Measurements from ENCODE around the gene SHANK2. TPM values are rescaled to one million over a fixed set of nuclear protein-coding genes. Genes with fewer than 3 reads are reported as not detected.

The SHANK2 gene
- total RNA-seq, 1 experiment from 2014 or later, result 23.8 TPM

DNA sequence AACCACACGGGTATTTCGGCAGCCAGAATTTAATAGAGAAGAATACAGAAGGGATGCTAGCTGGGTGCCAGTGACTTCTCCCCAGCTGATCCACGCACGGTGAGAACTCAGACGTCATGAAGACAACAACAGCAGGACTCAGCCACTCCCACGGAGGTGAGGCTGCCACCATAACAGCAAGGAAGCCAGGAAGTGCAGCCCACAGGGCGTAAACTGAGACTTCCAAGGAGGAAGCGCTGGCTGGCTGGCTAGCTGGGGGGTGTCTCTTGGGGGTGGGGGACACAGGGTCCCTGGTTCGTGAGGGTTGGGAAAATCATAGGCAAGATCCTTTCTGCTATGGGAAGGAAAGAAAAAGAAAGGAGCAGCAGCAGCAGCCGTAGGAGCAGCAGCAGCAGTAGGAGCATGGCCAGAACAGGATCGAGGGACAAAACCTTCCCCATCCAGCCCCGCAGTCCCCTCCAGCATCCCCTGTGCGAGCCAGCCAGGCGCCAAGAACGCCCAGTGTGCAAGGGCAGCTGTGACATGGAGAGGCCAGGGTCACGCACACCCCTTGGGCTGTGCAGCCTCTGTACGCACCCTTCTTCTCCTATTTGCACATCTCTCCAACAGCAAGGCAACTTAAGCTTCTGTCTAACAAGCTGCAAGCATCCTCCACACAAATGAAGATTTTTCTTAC lies 49.6 kb upstream of the SHANK2 start:
- Histone ChIP-seq H3K56ac (ENCODE audit: insufficient read length, low read depth, low read length) (no peak overlapping the region), H2BK120ac (ENCODE audit: low read depth, low read length, poor library complexity, severe bottlenecking) (no peak overlapping the region), H2AFZ (ENCODE audit: low read length) (no peak overlapping the region), H2BK20ac (ENCODE audit: low read depth, low read length, poor library complexity, severe bottlenecking) (no peak overlapping the region), H3K9me3 (ENCODE audit: control insufficient read depth, low read depth, low read length) (no peaks in the 10 kb centered on the region), H3K9ac (ENCODE audit: extremely low read depth, insufficient read length, low read length) (no peak overlapping the region), H3K79me2 (ENCODE audit: insufficient read depth, low read length) (no peaks in the 10 kb centered on the region), H2BK5ac (ENCODE audit: insufficient read length, low read length) (no peak overlapping the region), H3K4me2 (ENCODE audit: insufficient read depth, insufficient read length, low read length) (no peak overlapping the region), H4K8ac (replicated peaks; ENCODE audit: insufficient read length, low read depth, low read length) (no peak overlapping the region), H3K79me1 (ENCODE audit: insufficient read depth, low read depth, low read length, poor library complexity, severe bottlenecking) (no peaks in the 10 kb centered on the region), H3K27me3 (ENCODE audit: insufficient read depth, low read length) (no peaks in the 10 kb centered on the region), H3K4ac (ENCODE audit: low read depth, low read length) (no peak overlapping the region), H3K27ac (ENCODE audit: insufficient read length, low read depth, low read length) (no peak overlapping the region), H2AK5ac (ENCODE audit: insufficient read length, low read length) (no peak overlapping the region), H4K20me1 (ENCODE audit: control insufficient read depth, insufficient read depth, insufficient read length) (no peaks in the 10 kb centered on the region), H3K18ac (ENCODE audit: insufficient read length, low read depth, low read length) (no peak overlapping the region), H2BK15ac (ENCODE audit: low read depth, low read length) (no peak overlapping the region), H3K23ac (ENCODE audit: insufficient read length, low read depth, low read length) (no peak overlapping the region), H4K5ac (ENCODE audit: insufficient read length, low read depth, low read length) (no peak overlapping the region), H2BK12ac (ENCODE audit: insufficient read length, low read depth, low read length) (no peak overlapping the region), H3T11ph (ENCODE audit: low read length) (no peak overlapping the region), H3K14ac (ENCODE audit: insufficient read depth, low read length) (no peak overlapping the region; the same call in 1 of the 2 replicates), H4K91ac (ENCODE audit: insufficient read length, low read depth, low read length) (no peak overlapping the region), H3K23me2 (ENCODE audit: insufficient read length, low read depth, low read length, poor library complexity, severe bottlenecking) (no peaks in the 10 kb centered on the region), H3K4me1 (ENCODE audit: insufficient read depth, low read length) (no peaks in the 10 kb centered on the region)
- no peaks in the 10 kb centered on the region; a peak in 1 of 7 replicates for H3K36me3 Mint-ChIP-seq (ENCODE audit: insufficient read depth in 1 of 3, low read depth in 3 of 3)
- no peak for TF ChIP-seq CTCF (conservative IDR thresholded peaks at IDR 0.05)
- WGBS (ENCODE audit: extremely low coverage, insufficient read length, low lambda C conversion rate), result no CpG with 5 or more reads among the region's 17 CpGs
- peaks cover under 1 to 3% of the 10 kb centered on the region in 2 experiments; a peak in 2 of 5 replicates for H3K9me3 Mint-ChIP-seq
- DNase-seq, result peak; percentile 14
- no peak overlapping the region for H3K4me3 Mint-ChIP-seq
- H3K27ac Mint-ChIP-seq, result no peak overlapping the region
- no peaks in the 10 kb centered on the region for H3K4me1 Mint-ChIP-seq
- peaks cover 12% of the 10 kb centered on the region for H3K27me3 Mint-ChIP-seq (ENCODE audit: low read depth)

Data from H9 (cell line).